ENCODE results near the gene CDCP1.

- TF ChIP-seq, protein P1, sequence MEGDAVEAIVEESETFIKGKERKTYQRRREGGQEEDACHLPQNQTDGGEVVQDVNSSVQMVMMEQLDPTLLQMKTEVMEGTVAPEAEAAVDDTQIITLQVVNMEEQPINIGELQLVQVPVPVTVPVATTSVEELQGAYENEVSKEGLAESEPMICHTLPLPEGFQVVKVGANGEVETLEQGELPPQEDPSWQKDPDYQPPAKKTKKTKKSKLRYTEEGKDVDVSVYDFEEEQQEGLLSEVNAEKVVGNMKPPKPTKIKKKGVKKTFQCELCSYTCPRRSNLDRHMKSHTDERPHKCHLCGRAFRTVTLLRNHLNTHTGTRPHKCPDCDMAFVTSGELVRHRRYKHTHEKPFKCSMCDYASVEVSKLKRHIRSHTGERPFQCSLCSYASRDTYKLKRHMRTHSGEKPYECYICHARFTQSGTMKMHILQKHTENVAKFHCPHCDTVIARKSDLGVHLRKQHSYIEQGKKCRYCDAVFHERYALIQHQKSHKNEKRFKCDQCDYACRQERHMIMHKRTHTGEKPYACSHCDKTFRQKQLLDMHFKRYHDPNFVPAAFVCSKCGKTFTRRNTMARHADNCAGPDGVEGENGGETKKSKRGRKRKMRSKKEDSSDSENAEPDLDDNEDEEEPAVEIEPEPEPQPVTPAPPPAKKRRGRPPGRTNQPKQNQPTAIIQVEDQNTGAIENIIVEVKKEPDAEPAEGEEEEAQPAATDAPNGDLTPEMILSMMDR (IDR thresholded peaks at IDR 0.05), result no peak
- no peak for TF ChIP-seq POLR2A (IDR thresholded peaks at IDR 0.05)
Observed at GRCh38 chr3:45062697-45063070, 83.5 kb downstream of the CDCP1 start.

Data from right lobe of liver (tissue), 4 donors.